Neural cell (in vitro differentiated cells): Measurements from ENCODE around the gene PPARG. TPM values are rescaled to one million over a fixed set of nuclear protein-coding genes. Genes with fewer than 3 reads are reported as not detected.

Experiments used
- H2AFZ ChIP-seq: fragments of 200-600, 300-800 bp; sonication (generic), shearing (Covaris generic); 2 replicates; pipeline ENCODE4 v1.6.0; 2014; ENCODE audit warnings: low read depth, mild to moderate bottlenecking, antibody characterized with exemption, low read length, moderate library complexity
- H3F3A ChIP-seq: fragments of 200-600 bp; shearing (Covaris generic); 2 replicates; pipeline ENCODE4 v1.6.1; 2016; ENCODE audit warnings: mild to moderate bottlenecking, moderate library complexity, mixed read lengths, antibody characterized with exemption, low read length; ENCODE audit not compliant: insufficient read depth, poor library complexity, severe bottlenecking
- H3K27ac ChIP-seq: fragments of 200-600, 300-800 bp; sonication (generic), shearing (Covaris generic); 2 replicates; pipeline ENCODE4 v1.5.1; 2014; ENCODE audit warnings: mild to moderate bottlenecking, low read length, moderate library complexity
- H3K27me3 ChIP-seq: fragments of 300-800, 200-600 bp; sonication (generic), shearing (Covaris generic); 2 replicates; pipeline ENCODE4 v1.6.0; 2014; ENCODE audit warnings: mild to moderate bottlenecking, low read depth, low read length, moderate library complexity; ENCODE audit not compliant: insufficient read depth
- H3K36me3 ChIP-seq: fragments of 300-800, 200-600 bp; sonication (generic), shearing (Covaris generic); 2 replicates; pipeline ENCODE4 v1.5.1; 2014; ENCODE audit warnings: mild to moderate bottlenecking, antibody characterized with exemption, low read length, moderate library complexity; ENCODE audit not compliant: insufficient read depth
- H3K4me2 ChIP-seq: fragments of 300-800, 200-600 bp; sonication (generic), shearing (Covaris generic); 2 replicates; pipeline ENCODE4 v1.6.0; 2014; ENCODE audit warnings: mild to moderate bottlenecking, low read length
- H3K4me3 ChIP-seq: fragments of 300-800, 200-600 bp; sonication (generic), shearing (Covaris generic); 2 replicates; pipeline ENCODE4 v1.5.1; 2014; ENCODE audit warnings: mild to moderate bottlenecking, low read length, moderate library complexity
- H3K79me2 ChIP-seq: fragments of 200-600 bp; shearing (Covaris generic); replicated peaks from 2 replicates; pipeline ENCODE4 v1.6.0; 2014; ENCODE audit warnings: mild to moderate bottlenecking, low read length, moderate library complexity; ENCODE audit not compliant: insufficient read depth
- H3K9ac ChIP-seq: fragments of 300-800, 200-600 bp; sonication (generic), shearing (Covaris generic); 2 replicates; pipeline ENCODE4 v1.6.1; 2016; ENCODE audit warnings: mild to moderate bottlenecking, low read length, mixed read lengths
- H3K9me2 ChIP-seq: fragments of 200-600 bp; shearing (Covaris generic); 2 replicates; pipeline ENCODE4 v1.6.1; 2016; ENCODE audit warnings: mild to moderate bottlenecking, low read length, mixed read lengths; ENCODE audit not compliant: insufficient read depth
- H3K9me3 ChIP-seq: fragments of 200-600, 300-800 bp; sonication (generic), shearing (Covaris generic); 2 replicates; pipeline ENCODE4 v1.6.1; 2016; ENCODE audit warnings: mild to moderate bottlenecking, mixed run types, low read length, moderate library complexity, mixed read lengths
- H4K20me1 ChIP-seq: fragments of 200-600 bp; shearing (Covaris generic); 2 replicates; pipeline ENCODE4 v1.6.1; 2016; ENCODE audit warnings: mild to moderate bottlenecking, mixed run types; ENCODE audit not compliant: insufficient read depth
- CTCF ChIP-seq: fragments of 450-650 bp; IDR thresholded peaks from 2 replicates; pipeline ENCODE4 v1.5.1; 2014; ENCODE audit warnings: antibody characterized with exemption, mild to moderate bottlenecking, moderate library complexity; ENCODE audit not compliant: poor library complexity, severe bottlenecking
- EP300 ChIP-seq: fragments of 450-650 bp; conservative IDR thresholded peaks from 2 replicates; pipeline ENCODE4 v1.6.1; 2014; ENCODE audit warnings: antibody characterized with exemption, mild to moderate bottlenecking, moderate library complexity; ENCODE audit not compliant: poor library complexity, severe bottlenecking
- EZH2 ChIP-seq: fragments of 200-600, 300-800 bp; shearing (Covaris generic), sonication (generic); IDR thresholded peaks from 2 replicates; pipeline ENCODE4 v1.6.1; 2014; ENCODE audit warnings: antibody characterized with exemption, low read length, borderline replicate concordance, mild to moderate bottlenecking; ENCODE audit not compliant: insufficient read depth, poor library complexity, severe bottlenecking
- MXI1 ChIP-seq: fragments of 450-650 bp; conservative IDR thresholded peaks from 2 replicates; pipeline ENCODE4 v1.6.1; 2014; ENCODE audit warnings: antibody characterized with exemption, mild to moderate bottlenecking; ENCODE audit not compliant: poor library complexity, severe bottlenecking
- POLR2AphosphoS5 ChIP-seq: IDR thresholded peaks from 2 replicates; pipeline ENCODE4 v1.6.1; 2012
- RAD21 ChIP-seq: fragments of 450-650 bp; conservative IDR thresholded peaks from 2 replicates; pipeline ENCODE4 v1.6.1; 2014; ENCODE audit warnings: antibody characterized with exemption, mild to moderate bottlenecking, moderate library complexity
- REST ChIP-seq: IDR thresholded peaks from 2 replicates; pipeline ENCODE4 v1.6.1; 2012; ENCODE audit warnings: borderline replicate concordance
- SMC3 ChIP-seq: fragments of 450-650 bp; conservative IDR thresholded peaks from 2 replicates; pipeline ENCODE4 v1.6.1; 2014; ENCODE audit warnings: antibody characterized with exemption, mild to moderate bottlenecking, moderate library complexity; ENCODE audit not compliant: poor library complexity
- TAF1 ChIP-seq: IDR thresholded peaks from 2 replicates; pipeline ENCODE4 v1.6.1; 2012; ENCODE audit warnings: low read depth
- polyA plus RNA-seq: library from polyadenylated mRNA; depleted of rRNA; stranded (reverse); fragments of >200 nt; gene quantifications from 2 replicates; pipeline ENCODE4 v1.2.3, GENCODE V29; 2014

The PPARG gene
- polyA plus RNA-seq, 1 donor from 2014 or later, result 0.35 TPM

GRCh38 chr3:12436514-12437220 is 147.8 kb downstream of the PPARG start:
- no peaks in the 10 kb centered on the region for H3K9me2 ChIP-seq
- H3F3A ChIP-seq, result no peaks in the 10 kb centered on the region
- TF ChIP-seq EZH2 (no peak), TAF1 (no peak), RAD21 (no peak)
- no peaks in the 10 kb centered on the region for H3K79me2 ChIP-seq
- no peak overlapping the region for H2AFZ ChIP-seq
- H3K36me3 ChIP-seq, result no peaks in the 10 kb centered on the region
- H4K20me1 ChIP-seq, result no peaks in the 10 kb centered on the region
- H3K4me3 ChIP-seq, result no peak overlapping the region
- no peaks in the 10 kb centered on the region for H3K9me3 ChIP-seq
- H3K27me3 ChIP-seq, result no peaks in the 10 kb centered on the region
- no peak overlapping the region for H3K27ac ChIP-seq
- no peak overlapping the region for H3K9ac ChIP-seq
- no peak overlapping the region for H3K4me2 ChIP-seq

GRCh38 chr3:12437221-12437605 is 148.3 kb downstream of the PPARG start:
- Histone ChIP-seq H4K20me1 (no peaks in the 10 kb centered on the region), H3K27ac (no peak overlapping the region), H3F3A (no peaks in the 10 kb centered on the region), H3K27me3 (no peaks in the 10 kb centered on the region), H3K9me3 (no peaks in the 10 kb centered on the region), H3K79me2 (no peaks in the 10 kb centered on the region), H3K9me2 (no peaks in the 10 kb centered on the region), H3K4me2 (no peak overlapping the region), H3K4me3 (no peak overlapping the region), H2AFZ (no peak overlapping the region), H3K9ac (no peak overlapping the region), H3K36me3 (no peaks in the 10 kb centered on the region)
- TF ChIP-seq MXI1 (no peak), CTCF (no peak), RAD21 (no peak), REST (no peak), TAF1 (no peak), POLR2AphosphoS5 (no peak), EZH2 (no peak), SMC3 (no peak), EP300 (no peak)
